Duodenal mucosa (tissue), 2 donors: ENCODE results near the gene CECR2.

Source experiments
- H3K27ac ChIP-seq: one replicate; pipeline ENCODE4 v1.7.0; 2013; ENCODE audit warnings: low read depth, low read length
- H3K27me3 ChIP-seq, 2 donors: one replicate each; pipeline ENCODE4 v1.7.0; 2013; ENCODE audit warnings: low read length in 2 of 2, control low read depth in 1 of 2; ENCODE audit not compliant: insufficient read depth in 2 of 2, control insufficient read depth in 1 of 2
- H3K36me3 ChIP-seq, 2 donors: one replicate each; pipeline ENCODE4 v1.7.0; 2013; ENCODE audit warnings: low read length in 2 of 2, control low read depth in 1 of 2; ENCODE audit not compliant: insufficient read depth in 2 of 2, control insufficient read depth in 1 of 2
- H3K4me1 ChIP-seq, 2 donors: one replicate each; pipeline ENCODE4 v1.7.0; 2013; ENCODE audit warnings: low read length in 2 of 2, control low read depth in 1 of 2; ENCODE audit not compliant: insufficient read depth in 2 of 2, control insufficient read depth in 1 of 2
- H3K4me3 ChIP-seq, 2 donors: one replicate each; pipeline ENCODE4 v1.7.0; 2013; ENCODE audit warnings: low read length in 2 of 2, low read depth in 1 of 2
- H3K9ac ChIP-seq, 2 donors: one replicate each; pipeline ENCODE4 v1.7.0; 2013; ENCODE audit warnings: low read length in 2 of 2, low read depth in 1 of 2
- H3K9me3 ChIP-seq, 2 donors: one replicate each; pipeline ENCODE4 v1.7.0; 2013; ENCODE audit warnings: low read length in 2 of 2, control low read depth in 1 of 2; ENCODE audit not compliant: control insufficient read depth in 1 of 2

Gene CECR2

GRCh38 chr22:17586831-17587440 lies 217.7 kb downstream of the CECR2 start:
- no peaks in the 10 kb centered on the region for H3K9me3 ChIP-seq
- H3K4me1 ChIP-seq = no peaks in the 10 kb centered on the region
- peaks cover 8 to 18% of the 10 kb centered on the region in 2 donors for H3K36me3 ChIP-seq

GRCh38 chr22:17587629-17588028 lies 218.4 kb downstream of the CECR2 start:
- H3K9me3 ChIP-seq = no peaks in the 10 kb centered on the region
- H3K36me3 ChIP-seq = peaks cover 13 to 25% of the 10 kb centered on the region in 2 donors
- no peak overlapping the region for H3K4me3 ChIP-seq
- H3K27ac ChIP-seq = no peak overlapping the region
- no peaks in the 10 kb centered on the region for H3K27me3 ChIP-seq
- H3K4me1 ChIP-seq = no peaks in the 10 kb centered on the region
- H3K9ac ChIP-seq = no peak overlapping the region

More at GRCh38 chr22:17586831-17587440, 217.7 kb downstream of the CECR2 start:
- Histone ChIP-seq H3K27ac (no peak overlapping the region), H3K9ac (no peak overlapping the region), H3K27me3 (no peaks in the 10 kb centered on the region), H3K4me3 (no peak overlapping the region)

GRCh38 chr22:17588606-17589005 lies 219.3 kb downstream of the CECR2 start:
- Histone ChIP-seq H3K9me3 (no peaks in the 10 kb centered on the region), H3K4me3 (no peak overlapping the region), H3K27me3 (no peaks in the 10 kb centered on the region), H3K36me3 (peaks cover 21 to 35% of the 10 kb centered on the region in 2 donors), H3K9ac (no peak overlapping the region), H3K4me1 (no peaks in the 10 kb centered on the region), H3K27ac (no peak overlapping the region)

- Histone ChIP-seq H3K4me1 (no peaks in the 10 kb centered on the region), H3K9ac (no peak overlapping the region), H3K27ac (no peak overlapping the region), H3K36me3 (peaks cover 32 to 48% of the 10 kb centered on the region in 2 donors), H3K9me3 (no peaks in the 10 kb centered on the region), H3K27me3 (no peaks in the 10 kb centered on the region), H3K4me3 (no peak overlapping the region)
Observed at GRCh38 chr22:17589810-17590375, 220.6 kb downstream of the CECR2 start.

- Histone ChIP-seq H3K4me3 (no peak overlapping the region), H3K4me1 (no peaks in the 10 kb centered on the region), H3K36me3 (peaks cover 32 to 54% of the 10 kb centered on the region in 2 donors), H3K27ac (no peak overlapping the region), H3K27me3 (no peaks in the 10 kb centered on the region), H3K9ac (no peak overlapping the region), H3K9me3 (no peaks in the 10 kb centered on the region)
Observed at GRCh38 chr22:17590586-17590985, 221.3 kb downstream of the CECR2 start.

GRCh38 chr22:17592201-17592600 lies 222.9 kb downstream of the CECR2 start:
- no peaks in the 10 kb centered on the region for H3K27me3 ChIP-seq
- no peaks in the 10 kb centered on the region for H3K9me3 ChIP-seq
- peaks cover 39 to 70% of the 10 kb centered on the region in 2 donors for H3K36me3 ChIP-seq
- H3K9ac ChIP-seq = no peak overlapping the region
- no peak overlapping the region for H3K4me3 ChIP-seq
- H3K4me1 ChIP-seq = no peaks in the 10 kb centered on the region
- H3K27ac ChIP-seq = no peak overlapping the region

- H3K4me3 ChIP-seq = no peak overlapping the region
- no peaks in the 10 kb centered on the region for H3K4me1 ChIP-seq
- no peak overlapping the region for H3K9ac ChIP-seq
- H3K9me3 ChIP-seq = no peaks in the 10 kb centered on the region
- H3K36me3 ChIP-seq = peaks cover 51 to 89% of the 10 kb centered on the region in 2 donors
- H3K27me3 ChIP-seq = no peaks in the 10 kb centered on the region
- H3K27ac ChIP-seq = no peak overlapping the region
Observed at GRCh38 chr22:17596226-17596625, 227.0 kb downstream of the CECR2 start.

GRCh38 chr22:17597217-17597616 lies 228.0 kb downstream of the CECR2 start:
- peaks cover 47 to 81% of the 10 kb centered on the region in 2 donors for H3K36me3 ChIP-seq

GRCh38 chr22:17598318-17598717 lies 229.1 kb downstream of the CECR2 start:
- no peaks in the 10 kb centered on the region for H3K4me1 ChIP-seq
- no peak overlapping the region for H3K9ac ChIP-seq
- H3K4me3 ChIP-seq = no peak overlapping the region
- H3K27ac ChIP-seq = no peak overlapping the region
- H3K36me3 ChIP-seq = peaks cover 40 to 72% of the 10 kb centered on the region in 2 donors
- no peaks in the 10 kb centered on the region for H3K27me3 ChIP-seq
- no peaks in the 10 kb centered on the region for H3K9me3 ChIP-seq

More at GRCh38 chr22:17597217-17597616, 228.0 kb downstream of the CECR2 start:
- Histone ChIP-seq H3K4me1 (no peaks in the 10 kb centered on the region), H3K4me3 (no peak overlapping the region), H3K9ac (no peak overlapping the region), H3K9me3 (no peaks in the 10 kb centered on the region), H3K27me3 (no peaks in the 10 kb centered on the region), H3K27ac (no peak overlapping the region)

GRCh38 chr22:17601031-17601430 lies 231.8 kb downstream of the CECR2 start:
- H3K4me1 ChIP-seq = no peaks in the 10 kb centered on the region
- no peak overlapping the region for H3K9ac ChIP-seq
- H3K36me3 ChIP-seq = peaks cover 26 to 57% of the 10 kb centered on the region in 2 donors
- no peak overlapping the region for H3K4me3 ChIP-seq
- H3K9me3 ChIP-seq = no peaks in the 10 kb centered on the region
- no peaks in the 10 kb centered on the region for H3K27me3 ChIP-seq
- H3K27ac ChIP-seq = no peak overlapping the region
